ENCODE data around the gene ADAMTSL5.

- TF ChIP-seq POLR2A (IDR thresholded peaks at IDR 0.05; ENCODE audit: low read depth, low read length) = no peak
- TF ChIP-seq POLR2AphosphoS5 (IDR thresholded peaks at IDR 0.05; ENCODE audit: low read depth, low read length) = no peak
- no peak for TF ChIP-seq PAX5 (IDR thresholded peaks at IDR 0.05; ENCODE audit: insufficient read depth, low read length, severe bottlenecking)
- TF ChIP-seq TAF1 (IDR thresholded peaks at IDR 0.05; ENCODE audit: low read depth, low read length) = no peak
These were observed 11.6 kb downstream of the ADAMTSL5 start for GRCh38 chr19:1501200-1501595.
